Measurements from ENCODE around the gene GPR148.

GPR148 gene

DNA sequence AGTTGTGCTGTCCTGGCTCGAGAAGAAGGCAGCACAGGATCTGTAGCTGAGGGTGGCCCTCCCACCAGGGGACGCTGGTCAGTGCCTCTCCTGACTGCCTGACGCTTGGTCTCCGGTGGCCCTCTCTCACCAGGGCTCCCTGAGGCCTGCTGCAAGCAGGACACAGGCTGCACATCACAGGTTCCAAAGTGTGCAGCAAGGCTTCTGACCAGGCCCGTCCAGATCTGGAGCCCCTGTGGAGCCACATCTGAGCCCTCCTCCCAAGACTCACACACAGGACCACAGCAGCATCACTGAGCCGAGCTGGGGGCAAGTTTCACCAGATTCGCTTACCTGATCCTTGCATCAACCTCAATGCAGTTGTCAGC, 38.5 kb downstream of the GPR148 start:
- DNase-seq (ENCODE audit: extremely low read depth, low read depth) = no peak
- TF ChIP-seq, protein P1, sequence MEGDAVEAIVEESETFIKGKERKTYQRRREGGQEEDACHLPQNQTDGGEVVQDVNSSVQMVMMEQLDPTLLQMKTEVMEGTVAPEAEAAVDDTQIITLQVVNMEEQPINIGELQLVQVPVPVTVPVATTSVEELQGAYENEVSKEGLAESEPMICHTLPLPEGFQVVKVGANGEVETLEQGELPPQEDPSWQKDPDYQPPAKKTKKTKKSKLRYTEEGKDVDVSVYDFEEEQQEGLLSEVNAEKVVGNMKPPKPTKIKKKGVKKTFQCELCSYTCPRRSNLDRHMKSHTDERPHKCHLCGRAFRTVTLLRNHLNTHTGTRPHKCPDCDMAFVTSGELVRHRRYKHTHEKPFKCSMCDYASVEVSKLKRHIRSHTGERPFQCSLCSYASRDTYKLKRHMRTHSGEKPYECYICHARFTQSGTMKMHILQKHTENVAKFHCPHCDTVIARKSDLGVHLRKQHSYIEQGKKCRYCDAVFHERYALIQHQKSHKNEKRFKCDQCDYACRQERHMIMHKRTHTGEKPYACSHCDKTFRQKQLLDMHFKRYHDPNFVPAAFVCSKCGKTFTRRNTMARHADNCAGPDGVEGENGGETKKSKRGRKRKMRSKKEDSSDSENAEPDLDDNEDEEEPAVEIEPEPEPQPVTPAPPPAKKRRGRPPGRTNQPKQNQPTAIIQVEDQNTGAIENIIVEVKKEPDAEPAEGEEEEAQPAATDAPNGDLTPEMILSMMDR (IDR thresholded peaks at IDR 0.05; ENCODE audit: low read depth, low read length) = no peak

GRCh38 chr2:130768191-130768855, 39.5 kb downstream of the GPR148 start:
- no peak for DNase-seq (ENCODE audit: extremely low read depth, low read depth)
- TF ChIP-seq, protein P1 (IDR thresholded peaks at IDR 0.05; ENCODE audit: low read depth, low read length) = no peak

DNA sequence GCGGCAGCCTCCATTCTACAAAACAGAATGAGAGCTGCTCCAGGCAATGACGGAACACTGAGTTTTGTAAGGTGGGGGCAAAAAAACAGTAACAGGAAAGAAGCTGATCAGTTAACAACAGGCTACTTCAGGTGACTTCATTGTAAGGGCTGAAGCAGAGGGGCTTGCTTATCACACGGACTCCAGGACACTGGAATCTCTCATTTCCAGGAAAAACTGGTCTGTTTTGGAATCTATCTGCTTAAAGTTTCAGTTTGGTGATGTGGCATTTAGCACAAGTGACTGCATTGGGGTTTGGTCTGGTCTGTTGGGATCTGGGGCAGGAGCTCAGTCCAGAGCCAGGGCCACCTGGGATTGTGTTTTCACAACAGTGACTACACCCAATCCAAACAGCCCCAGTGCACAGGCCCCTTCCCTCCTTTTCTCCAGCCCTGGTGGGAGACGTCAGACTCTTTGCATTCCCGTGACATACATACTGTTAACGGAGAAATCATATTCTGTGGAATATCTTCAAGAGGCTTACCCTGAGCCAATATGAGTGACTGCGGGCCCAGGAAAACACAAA, 40.6 kb downstream of the GPR148 start:
- TF ChIP-seq, protein P1 (IDR thresholded peaks at IDR 0.05; ENCODE audit: low read depth, low read length) = no peak
- DNase-seq (ENCODE audit: extremely low read depth, low read depth) = no peak

DNA sequence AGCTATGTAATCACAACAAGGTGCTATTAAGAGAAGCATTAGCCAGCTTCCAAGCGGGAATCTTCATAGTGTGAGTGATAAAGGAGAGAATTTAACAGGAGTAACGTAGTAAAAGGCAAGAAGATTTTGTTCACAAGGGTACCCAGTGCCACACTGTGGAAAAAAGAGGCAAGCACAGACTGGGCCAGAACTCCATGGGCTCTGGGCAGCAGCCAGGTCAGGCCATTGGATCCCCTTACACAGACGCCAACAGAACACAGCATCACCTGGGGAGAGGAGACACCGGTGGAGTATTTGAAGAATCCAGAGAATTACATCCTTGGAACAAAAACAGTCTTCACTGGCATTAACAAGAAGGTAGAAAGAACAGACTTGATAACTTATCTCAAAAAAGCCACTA, 47.7 kb downstream of the GPR148 start:
- TF ChIP-seq, protein P1 (IDR thresholded peaks at IDR 0.05; ENCODE audit: low read depth, low read length) = no peak
- no peak for DNase-seq (ENCODE audit: extremely low read depth, low read depth)

GRCh38 chr2:130778781-130779180, 49.9 kb downstream of the GPR148 start:
- TF ChIP-seq, protein P1 (IDR thresholded peaks at IDR 0.05; ENCODE audit: low read depth, low read length) = no peak
- no peak for DNase-seq (ENCODE audit: extremely low read depth, low read depth)
